Thyroid gland (tissue), 4 donors: ENCODE data around the gene NCOA5. TPM values are rescaled to one million over a fixed set of nuclear protein-coding genes. Genes with fewer than 3 reads are reported as not detected.

ENCODE experiments used
- DNase-seq, 2 donors: peaks; one replicate each; pipeline ENCODE4 v3.0.0-alpha.2; 2019
- H3K27ac ChIP-seq, 3 donors: fragments of 200-600 bp; sonication (generic); 1 replicate in 2 of 3; 2 replicates in 1 of 3; pipeline ENCODE4 v1.5.1; 2016 to 2019; ENCODE audit warnings: mild to moderate bottlenecking in 1 of 3, moderate library complexity in 1 of 3
- H3K27me3 ChIP-seq: fragments of 200-600 bp; sonication (generic); one replicate; pipeline ENCODE4 v1.5.1; 2019
- H3K36me3 ChIP-seq, 2 donors: fragments of 200-600 bp; sonication (generic); one replicate each; pipeline ENCODE4 v1.5.1; 2016 to 2019
- H3K4me1 ChIP-seq, 2 donors: fragments of 200-600 bp; sonication (generic); one replicate each; pipeline ENCODE4 v1.5.1; 2017 to 2019
- H3K4me3 ChIP-seq, 3 donors: fragments of 200-600 bp; sonication (generic); replicated peaks in 1 of 3; 1 replicate in 2 of 3; 2 replicates in 1 of 3; pipeline ENCODE4 v1.5.1; 2016; ENCODE audit warnings: mild to moderate bottlenecking in 1 of 3
- H3K9me3 ChIP-seq: fragments of 200-600 bp; sonication (generic); one replicate; pipeline ENCODE4 v1.5.1; 2017
- POLR2A ChIP-seq, 2 donors: fragments of 450-650 bp; IDR thresholded peaks; one replicate each; pipeline ENCODE4 v1.6.1; 2017; ENCODE audit warnings: antibody characterized with exemption in 2 of 2, mild to moderate bottlenecking in 2 of 2, moderate library complexity in 1 of 2
- WGBS, 2 donors: methylation state at CpG; one replicate each; pipeline ENCODE4 v1.1.5; 2017; 5-methylcytosine and 5-hydroxymethylcytosine counted together
- intact Hi-C: fragments of 100-400 bp; cut with DNase I; formaldehyde crosslinking; loops from one replicate; pipeline ENCODE4 v1.15.1; 2023
- total RNA-seq, 4 donors: library from RNA; depleted of rRNA; stranded (reverse); fragments of >200 nt; gene quantifications; one replicate each; pipeline ENCODE4 v1.2.3, GENCODE V29; 2016
- TF ChIP-seq, protein P1 (sequence below), 6 experiments: fragments of 200-600 bp in 3 of 6; fragments of 450-650 bp in 3 of 6; sonication (generic) in 3 of 6; IDR thresholded peaks; one replicate each; pipeline ENCODE4 v1.5.1; 2016 to 2019; ENCODE audit warnings: antibody characterized with exemption in 6 of 6, mild to moderate bottlenecking in 2 of 6, inconsistent platforms in 1 of 6, moderate library complexity in 1 of 6

Gene NCOA5
- total RNA-seq, 4 donors from 2014 or later = 31.4 to 46.1 (median 37.4) TPM

DNA sequence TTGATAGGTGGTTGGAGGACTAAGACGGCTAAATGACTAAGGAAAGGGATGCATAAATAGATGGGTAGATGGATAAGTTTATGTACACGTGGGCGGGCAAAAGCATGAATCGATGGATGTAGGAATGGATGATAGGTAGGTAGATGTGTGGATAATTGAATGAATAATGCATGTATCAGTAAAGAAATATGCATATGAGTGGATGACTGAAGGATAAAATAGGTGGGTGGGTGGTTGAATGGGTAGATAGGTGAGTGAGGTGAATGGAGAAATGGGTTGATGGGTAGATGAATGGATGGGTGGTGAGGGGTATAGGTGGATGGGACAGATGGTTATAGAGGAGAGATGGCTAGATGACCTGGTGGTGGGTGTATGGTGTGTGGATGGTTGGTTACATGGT lies 40.6 kb downstream of the NCOA5 start:
- intact Hi-C loops = no loop called here
- 85 to 91% methylated on average over 4 of the region's 4 CpGs for WGBS, 2 donors
- Histone ChIP-seq H3K9me3 (no peaks in the 10 kb centered on the region), H3K4me3 (no peak overlapping the region), H3K36me3 (no peaks in the 10 kb centered on the region), H3K4me1 (no peaks in the 10 kb centered on the region), H3K27ac (no peak overlapping the region), H3K27me3 (no peaks in the 10 kb centered on the region)
- no peak for DNase-seq
- TF ChIP-seq POLR2A (IDR thresholded peaks at IDR 0.05) = no peak
- TF ChIP-seq, protein P1, sequence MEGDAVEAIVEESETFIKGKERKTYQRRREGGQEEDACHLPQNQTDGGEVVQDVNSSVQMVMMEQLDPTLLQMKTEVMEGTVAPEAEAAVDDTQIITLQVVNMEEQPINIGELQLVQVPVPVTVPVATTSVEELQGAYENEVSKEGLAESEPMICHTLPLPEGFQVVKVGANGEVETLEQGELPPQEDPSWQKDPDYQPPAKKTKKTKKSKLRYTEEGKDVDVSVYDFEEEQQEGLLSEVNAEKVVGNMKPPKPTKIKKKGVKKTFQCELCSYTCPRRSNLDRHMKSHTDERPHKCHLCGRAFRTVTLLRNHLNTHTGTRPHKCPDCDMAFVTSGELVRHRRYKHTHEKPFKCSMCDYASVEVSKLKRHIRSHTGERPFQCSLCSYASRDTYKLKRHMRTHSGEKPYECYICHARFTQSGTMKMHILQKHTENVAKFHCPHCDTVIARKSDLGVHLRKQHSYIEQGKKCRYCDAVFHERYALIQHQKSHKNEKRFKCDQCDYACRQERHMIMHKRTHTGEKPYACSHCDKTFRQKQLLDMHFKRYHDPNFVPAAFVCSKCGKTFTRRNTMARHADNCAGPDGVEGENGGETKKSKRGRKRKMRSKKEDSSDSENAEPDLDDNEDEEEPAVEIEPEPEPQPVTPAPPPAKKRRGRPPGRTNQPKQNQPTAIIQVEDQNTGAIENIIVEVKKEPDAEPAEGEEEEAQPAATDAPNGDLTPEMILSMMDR (IDR thresholded peaks at IDR 0.05) = no peak

DNA sequence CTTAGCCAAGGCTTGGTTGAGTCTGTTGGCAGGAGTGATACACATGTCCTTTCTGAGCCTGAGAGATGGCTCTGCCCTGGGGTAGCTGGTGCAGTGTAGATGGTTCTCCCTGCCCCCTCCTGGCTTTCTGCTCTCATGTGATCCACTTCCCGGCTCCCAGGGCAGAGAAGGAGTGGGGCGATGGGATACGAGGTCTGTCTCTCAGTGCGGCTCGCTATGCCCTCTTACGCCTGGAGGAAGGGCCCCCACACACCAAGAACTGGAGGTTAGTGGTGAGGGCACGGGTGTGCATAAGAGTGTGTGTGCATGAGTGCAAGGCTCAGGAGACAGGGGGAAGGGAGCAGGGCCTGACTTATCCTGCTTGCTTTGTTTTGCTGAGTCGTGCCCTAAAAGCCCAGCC lies 41.9 kb downstream of the NCOA5 start:
- TF ChIP-seq, protein P1 (IDR thresholded peaks at IDR 0.05) = no peak
- TF ChIP-seq POLR2A (IDR thresholded peaks at IDR 0.05) = no peak
- no peak overlapping the region for H3K4me3 ChIP-seq
- H3K27me3 ChIP-seq = no peaks in the 10 kb centered on the region
- H3K27ac ChIP-seq = no peak overlapping the region
- H3K36me3 ChIP-seq = no peaks in the 10 kb centered on the region
- no peak for DNase-seq
- intact Hi-C loops = no loop called here
- H3K9me3 ChIP-seq = no peaks in the 10 kb centered on the region
- WGBS, 2 donors = 71 to 78% methylated on average over 7 to 8 of the region's 8 CpGs
- no peaks in the 10 kb centered on the region for H3K4me1 ChIP-seq

DNA sequence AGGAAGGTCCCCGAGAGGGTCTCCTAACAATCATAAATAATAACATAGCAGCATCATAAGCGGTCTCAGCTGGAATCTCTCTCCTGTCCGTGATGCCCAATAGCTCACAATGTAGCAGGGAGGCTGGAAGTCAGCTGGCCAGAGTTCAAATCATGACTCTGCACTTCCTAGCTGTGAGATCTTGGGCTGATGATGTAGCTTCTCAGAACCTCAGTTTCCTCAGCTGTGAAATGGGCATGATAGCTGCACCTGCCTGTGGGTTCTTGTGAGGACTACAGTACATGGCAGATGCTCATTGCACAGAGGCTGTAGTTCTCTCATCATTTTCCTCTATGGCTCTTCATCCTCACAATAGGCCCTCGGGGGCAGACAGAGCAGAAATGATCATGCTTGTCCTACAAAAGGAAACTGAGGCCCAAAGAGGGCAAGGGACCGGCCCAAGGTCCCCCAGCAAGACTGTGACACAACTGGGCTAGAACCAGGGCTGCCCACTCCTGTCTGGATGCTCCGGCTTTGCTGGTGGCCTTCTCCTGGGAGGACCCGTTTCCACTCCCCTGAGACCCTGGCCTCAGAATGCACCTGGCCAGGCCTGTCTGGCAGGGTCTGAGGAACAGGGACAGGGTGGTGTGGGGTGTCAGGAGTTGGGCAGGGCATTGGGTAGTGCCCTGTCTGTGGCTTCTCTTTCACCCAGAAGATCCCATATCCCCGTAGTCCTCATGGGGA lies 43.0 kb downstream of the NCOA5 start:
- 79 to 87% methylated on average over 5 to 8 of the region's 8 CpGs for WGBS, 2 donors
- no peaks in the 10 kb centered on the region for H3K36me3 ChIP-seq
- H3K4me1 ChIP-seq = no peaks in the 10 kb centered on the region
- DNase-seq = no peak
- no peaks in the 10 kb centered on the region for H3K27me3 ChIP-seq
- TF ChIP-seq POLR2A (IDR thresholded peaks at IDR 0.05) = no peak
- TF ChIP-seq, protein P1 (IDR thresholded peaks at IDR 0.05) = no peak
- no peak overlapping the region for H3K27ac ChIP-seq
- H3K4me3 ChIP-seq = no peak overlapping the region
- intact Hi-C loops = no loop called here
- H3K9me3 ChIP-seq = no peaks in the 10 kb centered on the region

DNA sequence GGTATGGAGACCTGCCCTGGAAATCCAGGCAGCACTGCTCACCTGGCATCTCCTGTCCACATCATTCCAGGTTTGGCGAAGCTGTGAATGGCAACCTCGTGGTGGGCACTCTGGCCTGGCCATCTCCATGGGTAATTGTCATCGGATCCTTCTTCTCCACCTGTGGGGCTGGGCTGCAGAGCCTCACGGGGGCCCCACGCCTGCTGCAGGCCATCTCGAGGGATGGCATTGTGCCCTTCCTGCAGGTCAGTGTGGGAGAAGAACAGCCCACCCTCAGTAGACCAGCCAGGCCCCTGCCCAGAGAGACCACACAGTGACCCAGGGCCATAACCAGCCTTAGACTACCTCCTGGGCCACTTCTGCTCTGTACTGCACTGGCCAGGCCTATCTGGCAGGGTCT lies 44.9 kb downstream of the NCOA5 start:
- Histone ChIP-seq H3K36me3 (no peaks in the 10 kb centered on the region), H3K4me3 (no peak overlapping the region), H3K27me3 (no peaks in the 10 kb centered on the region), H3K4me1 (no peaks in the 10 kb centered on the region), H3K27ac (no peak overlapping the region), H3K9me3 (no peaks in the 10 kb centered on the region)
- DNase-seq = no peak
- intact Hi-C loops = no loop called here
- 53 to 77% methylated on average over 2 to 4 of the region's 6 CpGs for WGBS, 2 donors
- no peak for TF ChIP-seq POLR2A (IDR thresholded peaks at IDR 0.05)
- TF ChIP-seq, protein P1 (IDR thresholded peaks at IDR 0.05) = no peak

DNA sequence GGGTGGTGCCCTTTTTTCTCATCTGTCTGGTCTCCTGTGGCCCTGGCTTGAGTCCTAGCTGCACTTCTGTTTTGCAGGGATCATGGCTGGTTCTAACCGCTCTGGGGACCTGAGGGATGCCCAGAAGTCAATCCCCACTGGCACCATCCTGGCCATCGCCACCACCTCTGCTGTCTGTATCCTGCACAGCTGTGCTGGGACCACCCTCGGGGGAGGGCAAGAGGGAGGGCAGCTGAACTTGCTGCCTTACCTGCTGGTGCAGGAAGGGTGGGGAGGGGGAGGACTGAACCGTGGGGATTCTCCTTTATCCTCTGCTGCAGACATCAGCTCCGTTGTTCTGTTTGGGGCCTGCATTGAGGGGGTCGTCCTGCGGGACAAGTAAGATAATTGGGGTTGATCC lies 46.2 kb downstream of the NCOA5 start:
- Histone ChIP-seq H3K36me3 (no peaks in the 10 kb centered on the region), H3K4me3 (no peak overlapping the region), H3K27me3 (no peaks in the 10 kb centered on the region), H3K27ac (no peak overlapping the region), H3K4me1 (no peaks in the 10 kb centered on the region), H3K9me3 (no peaks in the 10 kb centered on the region)
- WGBS, 2 donors = 41 to 48% methylated on average over 7 of the region's 7 CpGs
- no peak for TF ChIP-seq POLR2A (IDR thresholded peaks at IDR 0.05)
- TF ChIP-seq, protein P1 (IDR thresholded peaks at IDR 0.05) = no peak
- intact Hi-C loops = no loop called here
- DNase-seq = no peak
